ENCODE measurements around the gene PHF1. TPM values are rescaled to one million over a fixed set of nuclear protein-coding genes. Genes with fewer than 3 reads are reported as not detected.

The PHF1 gene
- total RNA-seq, 2 donors from 2014 or later = 27.5 to 156 TPM

- H3K36me3 Mint-ChIP-seq = peaks cover 14 to 32% of the 10 kb centered on the region in 2 donors
- DNase-seq (ENCODE audit: low spot score in 2 of 2) (no peak), ATAC-seq (no peak)
- H3K27ac Mint-ChIP-seq = peak overlapping the region; percentile 93 to 95
- no peaks in the 10 kb centered on the region for H3K9me3 Mint-ChIP-seq
Observed at GRCh38 chr6:33424855-33425667, 14.2 kb downstream of the PHF1 start.

GRCh38 chr6:33425668-33426577 lies 15.1 kb downstream of the PHF1 start:
- ATAC-seq (peak; percentile 66 to 73), DNase-seq (ENCODE audit: low spot score in 2 of 2) (peak; percentile 82 to 86)
- Mint-ChIP-seq H3K9me3 (no peaks in the 10 kb centered on the region), H3K36me3 (peaks cover 14 to 32% of the 10 kb centered on the region in 2 donors), H3K27ac (peak overlapping the region; percentile 93 to 95)

- ATAC-seq (peak; percentile 27 to 46), DNase-seq (ENCODE audit: low spot score in 2 of 2) (no peak)
- Mint-ChIP-seq H3K9me3 (no peaks in the 10 kb centered on the region), H3K36me3 (peaks cover 14 to 32% of the 10 kb centered on the region in 2 donors), H3K27ac (peak overlapping the region; percentile 83 to 93)
Observed at GRCh38 chr6:33426590-33427511, 16.0 kb downstream of the PHF1 start.

- Mint-ChIP-seq H3K9me3 (no peaks in the 10 kb centered on the region), H3K36me3 (peaks cover 14 to 37% of the 10 kb centered on the region in 2 donors), H3K27ac (peak overlapping the region; percentile 83 to 93)
- ATAC-seq = no peak
- peak in 1 of 2 donors; percentile 55 for DNase-seq (ENCODE audit: low spot score in 2 of 2)
Observed at GRCh38 chr6:33427585-33428223, 16.9 kb downstream of the PHF1 start.

- Mint-ChIP-seq H3K36me3 (peaks cover 14 to 33% of the 10 kb centered on the region in 2 donors), H3K27ac (peak overlapping the region; percentile 56 to 70), H3K9me3 (no peaks in the 10 kb centered on the region)
- DNase-seq (ENCODE audit: low spot score in 2 of 2) = peak in 1 of 2 donors; percentile 33
- ATAC-seq = peak in 1 of 2 donors; percentile 17
Observed at GRCh38 chr6:33428224-33428965, 17.6 kb downstream of the PHF1 start.

GRCh38 chr6:33428966-33429749 lies 18.3 kb downstream of the PHF1 start:
- ATAC-seq = no peak
- H3K36me3 Mint-ChIP-seq = peaks cover 13 to 25% of the 10 kb centered on the region in 2 donors
- H3K27ac Mint-ChIP-seq = peak overlapping the region; percentile 56 to 70
- no peaks in the 10 kb centered on the region for H3K9me3 Mint-ChIP-seq
- no peak for DNase-seq (ENCODE audit: low spot score in 2 of 2)

GRCh38 chr6:33429750-33430052 lies 18.9 kb downstream of the PHF1 start:
- H3K36me3 Mint-ChIP-seq = peaks cover 8 to 20% of the 10 kb centered on the region in 2 donors
- H3K9me3 Mint-ChIP-seq = no peaks in the 10 kb centered on the region
- ATAC-seq (no peak), DNase-seq (ENCODE audit: low spot score in 2 of 2) (no peak)
- H3K27ac Mint-ChIP-seq = peak overlapping the region in 1 of 2 donors; percentile 56

GRCh38 chr6:33430334-33430733 lies 19.5 kb downstream of the PHF1 start:
- no peaks in the 10 kb centered on the region for H3K9me3 Mint-ChIP-seq
- peak in 1 of 2 donors; percentile 2 for ATAC-seq
- peak overlapping the region; percentile 9 to 34 for H3K27ac Mint-ChIP-seq
- DNase-seq (ENCODE audit: low spot score in 2 of 2) = no peak
- H3K36me3 Mint-ChIP-seq = peaks cover 1 to 13% of the 10 kb centered on the region in 2 donors

- Mint-ChIP-seq H3K9me3 (no peaks in the 10 kb centered on the region), H3K27ac (peak overlapping the region; percentile 9 to 69), H3K36me3 (peaks cover 0 to 13% of the 10 kb centered on the region in 2 donors)
- DNase-seq (ENCODE audit: low spot score in 2 of 2) (peak in 1 of 2 donors; percentile 73), ATAC-seq (peak; percentile 43 to 76)
Observed at GRCh38 chr6:33430991-33431879, 20.4 kb downstream of the PHF1 start.

- peak overlapping the region in 1 of 2 donors; percentile 76 for H3K27ac Mint-ChIP-seq
- ATAC-seq (no peak), DNase-seq (ENCODE audit: low spot score in 2 of 2) (no peak)
- peaks cover 0 to 18% of the 10 kb centered on the region in 2 donors for H3K36me3 Mint-ChIP-seq
- H3K9me3 Mint-ChIP-seq = no peaks in the 10 kb centered on the region
Observed at GRCh38 chr6:33431880-33432541, 21.2 kb downstream of the PHF1 start.

- Mint-ChIP-seq H3K9me3 (no peaks in the 10 kb centered on the region), H3K27ac (peak overlapping the region; percentile 35 to 76), H3K36me3 (peaks cover 0 to 15% of the 10 kb centered on the region in 2 donors)
- no peak for DNase-seq (ENCODE audit: low spot score in 2 of 2)
- ATAC-seq = no peak
Observed at GRCh38 chr6:33432546-33432945, 21.7 kb downstream of the PHF1 start.

GRCh38 chr6:33433001-33433543 lies 22.3 kb downstream of the PHF1 start:
- no peak for ATAC-seq
- no peak for DNase-seq (ENCODE audit: low spot score in 2 of 2)
- peak overlapping the region; percentile 35 to 51 for H3K27ac Mint-ChIP-seq

More at GRCh38 chr6:33433001-33433543, 22.3 kb downstream of the PHF1 start:
- Mint-ChIP-seq H3K9me3 (no peaks in the 10 kb centered on the region), H3K36me3 (peaks cover 0 to 15% of the 10 kb centered on the region in 2 donors)

All from activated naive CD4-positive, alpha-beta T cell treated with anti-CD3 and anti-CD28 coated beads, Interleukin-2, amount 50 U/mL, for 72 hours (primary cell).